HepG2 (cell line): ENCODE results near the gene TRIM28. TPM values are rescaled to one million over a fixed set of nuclear protein-coding genes. Genes with fewer than 3 reads are reported as not detected.
A peak's percentile ranks its signal among the peaks of the same experiment; 100 is the strongest.

Experiments
- CREM ChIP-seq, 2 experiments: sonication (generic) in 1 of 2; formaldehyde crosslinking in 1 of 2; IDR thresholded peaks; 2 replicates each; pipeline versions ENCODE4 v1.4.0 to v1.6.1; 2016 to 2020; ENCODE audit warnings: antibody characterized with exemption in 1 of 2, mild to moderate bottlenecking in 1 of 2, missing genetic modification reagents in 1 of 2
- HCFC1 ChIP-seq: fragments of 150-350 bp; IDR thresholded peaks from 2 replicates; pipeline ENCODE4 v1.6.1; 2014; ENCODE audit warnings: low read depth, low read length
- HINFP ChIP-seq: sonication (generic); formaldehyde crosslinking; IDR thresholded peaks from 2 replicates; pipeline ENCODE4 v1.4.0; 2020; ENCODE audit warnings: low read depth, mild to moderate bottlenecking, missing genetic modification reagents
- KDM6A ChIP-seq: IDR thresholded peaks from 2 replicates; pipeline ENCODE4 v1.6.1; 2016; ENCODE audit warnings: low read depth
- KLF6 ChIP-seq: IDR thresholded peaks from 2 replicates; pipeline ENCODE4 v1.8.0; 2016; ENCODE audit warnings: missing biosample characterization, missing genetic modification reagents
- KMT2B ChIP-seq: IDR thresholded peaks from 2 replicates; pipeline ENCODE4 v1.6.1; 2016; ENCODE audit warnings: missing genetic modification reagents, missing compliant biosample characterization
- ONECUT2 ChIP-seq: sonication (generic); formaldehyde crosslinking; IDR thresholded peaks from 2 replicates; pipeline ENCODE4 v1.4.0; 2020; ENCODE audit warnings: missing genetic modification reagents
- RBM39 ChIP-seq: fragments of 200-400 bp; formaldehyde crosslinking; IDR thresholded peaks from one replicate; pipeline ENCODE4 v1.6.1; 2018; ENCODE audit warnings: antibody characterized with exemption, mild to moderate bottlenecking, low read depth, low read length; ENCODE audit not compliant: poor library complexity, severe bottlenecking
- RELA ChIP-seq: sonication (generic); formaldehyde crosslinking; IDR thresholded peaks from 2 replicates; pipeline ENCODE4 v1.4.0; 2020; ENCODE audit warnings: missing genetic modification reagents
- RXRA ChIP-seq: sonication (generic); formaldehyde crosslinking; IDR thresholded peaks from 2 replicates; pipeline ENCODE4 v1.5.1; 2020; ENCODE audit warnings: missing genetic modification reagents
- SYNCRIP ChIP-seq: fragments of 200-400 bp; formaldehyde crosslinking; IDR thresholded peaks from 2 replicates; pipeline ENCODE4 v1.6.1; 2018; ENCODE audit warnings: mild to moderate bottlenecking, low read depth, low read length; ENCODE audit not compliant: insufficient read depth
- ZBTB20 ChIP-seq: sonication (generic); formaldehyde crosslinking; IDR thresholded peaks from 2 replicates; pipeline ENCODE4 v1.8.1; 2023; ENCODE audit warnings: missing genetic modification reagents, low read depth, mild to moderate bottlenecking, borderline replicate concordance
- ZBTB7A ChIP-seq: sonication (generic); formaldehyde crosslinking; IDR thresholded peaks from 2 replicates; pipeline ENCODE4 v1.8.0; 2022; ENCODE audit warnings: mild to moderate bottlenecking, missing genetic modification reagents
- ZFP36 ChIP-seq: fragments of 150-350 bp; IDR thresholded peaks from 2 replicates; pipeline ENCODE4 v1.6.1; 2018; ENCODE audit warnings: borderline replicate concordance, low read length, low read depth; ENCODE audit not compliant: partially characterized antibody
- ZNF326 ChIP-seq: sonication (generic); formaldehyde crosslinking; IDR thresholded peaks from 2 replicates; pipeline ENCODE4 v1.4.0; 2020; ENCODE audit warnings: missing genetic modification reagents, borderline replicate concordance
- ZNF343 ChIP-seq: sonication (generic); formaldehyde crosslinking; IDR thresholded peaks from 2 replicates; pipeline ENCODE4 v1.4.0; 2020; ENCODE audit warnings: mild to moderate bottlenecking, missing genetic modification reagents
- ZNF772 ChIP-seq: sonication (generic); formaldehyde crosslinking; IDR thresholded peaks from 2 replicates; pipeline ENCODE4 v1.5.0; 2020; ENCODE audit warnings: mild to moderate bottlenecking, missing genetic modification reagents
- polyA plus RNA-seq, 8 experiments: library from polyadenylated mRNA; depleted of rRNA in 3 of 8; stranded (reverse) in 7 of 8; unstranded in 1 of 8; fragments of >200 nt; fragmentation: Illumina TruSeq in 4 of 8; extraction: Trizol in 4 of 8; gene quantifications; 2 replicates each; pipeline versions ENCODE4 v1.2.1 to v1.2.3, GENCODE V29; 2011 to 2016; ENCODE audit warnings: low read depth in 4 of 8, missing spikeins in 1 of 8, mixed read lengths in 1 of 8; ENCODE audit not compliant: insufficient read depth in 1 of 8
- total RNA-seq, 5 experiments: library from RNA; depleted of rRNA; stranded (reverse); fragments of >200 nt; fragmentation: Illumina TruSeq; extraction: Trizol; gene quantifications; 2 replicates each; pipeline ENCODE4 v1.2.3, GENCODE V29; 2016; ENCODE audit warnings: low read depth in 1 of 5
- TF ChIP-seq, protein P1 (sequence below): sonication (generic); formaldehyde crosslinking; IDR thresholded peaks from 2 replicates; pipeline ENCODE4 v1.5.0; 2020; ENCODE audit warnings: mild to moderate bottlenecking, missing genetic modification reagents, borderline replicate concordance
- TF ChIP-seq, protein P2 (sequence below): sonication (generic); formaldehyde crosslinking; IDR thresholded peaks from 2 replicates; pipeline ENCODE4 v1.5.1; 2020; ENCODE audit warnings: missing genetic modification reagents, mild to moderate bottlenecking, borderline replicate concordance

The TRIM28 gene
- total and polyA plus RNA-seq, 2 of the 13 experiments (the other 11 are each of a cell fraction or from before 2014, with no cell fraction given) = 361 to 439 TPM

DNA sequence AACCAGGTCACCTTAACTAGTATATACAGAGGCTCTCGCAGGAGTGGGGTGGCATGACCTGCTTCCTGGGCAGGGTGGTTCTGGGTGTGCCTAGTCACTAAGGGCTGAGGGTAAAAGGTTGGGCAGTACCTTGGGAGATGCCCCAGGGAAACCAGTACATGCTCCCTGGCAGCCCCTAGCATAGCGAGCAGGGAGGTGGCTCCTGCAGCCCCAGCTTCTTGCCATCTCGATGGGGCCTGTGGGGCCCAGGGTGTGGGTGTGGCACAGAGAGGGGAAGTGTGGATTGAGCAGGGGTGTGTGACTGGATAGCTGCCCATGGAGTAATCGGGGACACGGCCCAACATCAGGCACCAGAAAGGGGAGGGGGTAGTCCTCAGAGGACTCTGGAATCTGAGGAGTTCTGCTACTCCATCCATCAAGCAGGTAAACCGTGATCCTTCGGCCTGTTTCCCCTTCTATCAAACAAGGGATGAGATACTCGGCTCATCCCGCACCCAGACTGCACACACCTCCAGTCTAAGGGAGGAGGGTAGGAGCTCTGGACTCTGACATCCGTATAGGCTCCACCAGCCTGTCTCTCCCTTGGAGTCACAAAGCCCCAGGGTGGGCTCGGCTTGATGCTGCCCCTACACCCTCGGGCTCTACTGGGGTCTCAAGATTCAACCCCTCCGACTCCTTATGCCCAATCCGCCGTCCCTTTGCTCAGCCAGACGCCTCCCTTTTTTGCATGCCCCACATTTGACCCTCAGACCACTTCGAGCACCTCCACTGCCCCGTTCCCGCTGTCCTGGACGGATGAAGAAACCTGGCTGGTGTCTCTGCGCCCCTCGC, 25.4 kb upstream of the TRIM28 start (continued):
- TF ChIP-seq HCFC1 = no peak
- TF ChIP-seq RBM39 = no peak
- 0 out of 2 replicates have a peak, but pooled peaks have one; percentile 14 for TF ChIP-seq ZBTB20 (CRISPR knock-in tag)
- TF ChIP-seq KMT2B (CRISPR knock-in tag) = no peak
- TF ChIP-seq ONECUT2 = no peak
- peak; percentile 62; the same call in 1 of the 2 replicates for TF ChIP-seq ZBTB7A (CRISPR knock-in tag)
- no peak for TF ChIP-seq RELA (CRISPR knock-in tag)
- 0 out of 2 replicates have a peak, but pooled peaks have one; percentile 30 for TF ChIP-seq CREM (IDR thresholded peaks at IDR 0.05)
- TF ChIP-seq CREM (CRISPR knock-in tag; IDR thresholded peaks at IDR 0.05) = no peak
- no peak for TF ChIP-seq RXRA
- TF ChIP-seq ZNF772 (CRISPR knock-in tag) = no peak
- TF ChIP-seq ZNF343 (CRISPR knock-in tag) = no peak
- no peak for TF ChIP-seq SYNCRIP
- TF ChIP-seq, protein P1, sequence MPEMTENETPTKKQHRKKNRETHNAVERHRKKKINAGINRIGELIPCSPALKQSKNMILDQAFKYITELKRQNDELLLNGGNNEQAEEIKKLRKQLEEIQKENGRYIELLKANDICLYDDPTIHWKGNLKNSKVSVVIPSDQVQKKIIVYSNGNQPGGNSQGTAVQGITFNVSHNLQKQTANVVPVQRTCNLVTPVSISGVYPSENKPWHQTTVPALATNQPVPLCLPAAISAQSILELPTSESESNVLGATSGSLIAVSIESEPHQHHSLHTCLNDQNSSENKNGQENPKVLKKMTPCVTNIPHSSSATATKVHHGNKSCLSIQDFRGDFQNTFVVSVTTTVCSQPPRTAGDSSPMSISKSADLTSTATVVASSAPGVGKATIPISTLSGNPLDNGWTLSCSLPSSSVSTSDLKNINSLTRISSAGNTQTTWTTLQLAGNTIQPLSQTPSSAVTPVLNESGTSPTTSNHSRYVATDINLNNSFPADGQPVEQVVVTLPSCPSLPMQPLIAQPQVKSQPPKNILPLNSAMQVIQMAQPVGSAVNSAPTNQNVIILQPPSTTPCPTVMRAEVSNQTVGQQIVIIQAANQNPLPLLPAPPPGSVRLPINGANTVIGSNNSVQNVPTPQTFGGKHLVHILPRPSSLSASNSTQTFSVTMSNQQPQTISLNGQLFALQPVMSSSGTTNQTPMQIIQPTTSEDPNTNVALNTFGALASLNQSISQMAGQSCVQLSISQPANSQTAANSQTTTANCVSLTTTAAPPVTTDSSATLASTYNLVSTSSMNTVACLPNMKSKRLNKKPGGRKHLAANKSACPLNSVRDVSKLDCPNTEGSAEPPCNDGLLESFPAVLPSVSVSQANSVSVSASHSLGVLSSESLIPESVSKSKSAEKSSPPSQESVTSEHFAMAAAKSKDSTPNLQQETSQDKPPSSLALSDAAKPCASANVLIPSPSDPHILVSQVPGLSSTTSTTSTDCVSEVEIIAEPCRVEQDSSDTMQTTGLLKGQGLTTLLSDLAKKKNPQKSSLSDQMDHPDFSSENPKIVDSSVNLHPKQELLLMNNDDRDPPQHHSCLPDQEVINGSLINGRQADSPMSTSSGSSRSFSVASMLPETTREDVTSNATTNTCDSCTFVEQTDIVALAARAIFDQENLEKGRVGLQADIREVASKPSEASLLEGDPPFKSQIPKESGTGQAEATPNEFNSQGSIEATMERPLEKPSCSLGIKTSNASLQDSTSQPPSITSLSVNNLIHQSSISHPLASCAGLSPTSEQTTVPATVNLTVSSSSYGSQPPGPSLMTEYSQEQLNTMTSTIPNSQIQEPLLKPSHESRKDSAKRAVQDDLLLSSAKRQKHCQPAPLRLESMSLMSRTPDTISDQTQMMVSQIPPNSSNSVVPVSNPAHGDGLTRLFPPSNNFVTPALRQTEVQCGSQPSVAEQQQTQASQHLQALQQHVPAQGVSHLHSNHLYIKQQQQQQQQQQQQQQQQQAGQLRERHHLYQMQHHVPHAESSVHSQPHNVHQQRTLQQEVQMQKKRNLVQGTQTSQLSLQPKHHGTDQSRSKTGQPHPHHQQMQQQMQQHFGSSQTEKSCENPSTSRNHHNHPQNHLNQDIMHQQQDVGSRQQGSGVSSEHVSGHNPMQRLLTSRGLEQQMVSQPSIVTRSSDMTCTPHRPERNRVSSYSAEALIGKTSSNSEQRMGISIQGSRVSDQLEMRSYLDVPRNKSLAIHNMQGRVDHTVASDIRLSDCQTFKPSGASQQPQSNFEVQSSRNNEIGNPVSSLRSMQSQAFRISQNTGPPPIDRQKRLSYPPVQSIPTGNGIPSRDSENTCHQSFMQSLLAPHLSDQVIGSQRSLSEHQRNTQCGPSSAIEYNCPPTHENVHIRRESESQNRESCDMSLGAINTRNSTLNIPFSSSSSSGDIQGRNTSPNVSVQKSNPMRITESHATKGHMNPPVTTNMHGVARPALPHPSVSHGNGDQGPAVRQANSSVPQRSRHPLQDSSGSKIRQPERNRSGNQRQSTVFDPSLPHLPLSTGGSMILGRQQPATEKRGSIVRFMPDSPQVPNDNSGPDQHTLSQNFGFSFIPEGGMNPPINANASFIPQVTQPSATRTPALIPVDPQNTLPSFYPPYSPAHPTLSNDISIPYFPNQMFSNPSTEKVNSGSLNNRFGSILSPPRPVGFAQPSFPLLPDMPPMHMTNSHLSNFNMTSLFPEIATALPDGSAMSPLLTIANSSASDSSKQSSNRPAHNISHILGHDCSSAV (CRISPR knock-in tag) = no peak
- no peak for TF ChIP-seq KDM6A (CRISPR knock-in tag)
- TF ChIP-seq ZFP36 = no peak
- TF ChIP-seq, protein P2, sequence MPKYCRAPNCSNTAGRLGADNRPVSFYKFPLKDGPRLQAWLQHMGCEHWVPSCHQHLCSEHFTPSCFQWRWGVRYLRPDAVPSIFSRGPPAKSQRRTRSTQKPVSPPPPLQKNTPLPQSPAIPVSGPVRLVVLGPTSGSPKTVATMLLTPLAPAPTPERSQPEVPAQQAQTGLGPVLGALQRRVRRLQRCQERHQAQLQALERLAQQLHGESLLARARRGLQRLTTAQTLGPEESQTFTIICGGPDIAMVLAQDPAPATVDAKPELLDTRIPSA = 0 out of 2 replicates have a peak, but pooled peaks have one; percentile 4
- TF ChIP-seq HINFP (CRISPR knock-in tag) = no peak
- TF ChIP-seq KLF6 (CRISPR knock-in tag) = no peak; the same call in 1 of the 2 replicates
- TF ChIP-seq ZNF326 (CRISPR knock-in tag) = no peak
